HepG2 (cell line): Measurements from ENCODE around the gene USP36. TPM values are rescaled to one million over a fixed set of nuclear protein-coding genes. Genes with fewer than 3 reads are reported as not detected.
A peak's percentile ranks its signal among the peaks of the same experiment; 100 is the strongest.

Source experiments
- ATAC-seq: fragments of 200-7000 bp; cut with Tn5 transposase; 3 replicates; pipeline ENCODE4 v1.9.1; 2020; ENCODE audit warnings: mild to moderate bottlenecking, moderate library complexity
- BruUV-seq: library from RNA; stranded (reverse); fragments of 400-500 nt; replicated peaks from 2 replicates; lab custom pipeline; 2021; lab: Mats Ljungman, UMichigan
- CTCF ChIA-PET: fragments of 300-600 bp; formaldehyde crosslinking; extraction: SDS; loops from one replicate; lab custom pipeline; 2021; ENCODE audit warnings: low total read pairs, inconsistent platforms, low intra/inter-chr PET ratio; lab: Yijun Ruan, JAX
- POLR2A ChIA-PET: fragments of 350-600 bp; sonication (Branson Sonifier 250); formaldehyde crosslinking; loops from one replicate; lab custom pipeline; 2020; ENCODE audit warnings: antibody characterized with exemption, inconsistent platforms; lab: Yijun Ruan, JAX
- DNase-seq: peaks from one replicate; pipeline ENCODE4 v3.0.0-alpha.2; 2015; ENCODE audit warnings: low spot score
- FAIRE-seq: peaks from 3 replicates; lab custom pipeline; 2011; peaks lifted over from hg19 to GRCh38; lab: Jason Lieb, UNC
- H2AFZ ChIP-seq: one replicate; pipeline ENCODE4 v1.6.1; 2011; ENCODE audit warnings: low read length, inconsistent platforms
- H3K27ac ChIP-seq: fragments of 300-600 bp; 3 replicates; pipeline ENCODE4 v1.8.0; 2011; ENCODE audit warnings: mixed run types, mild to moderate bottlenecking, mixed read lengths, low read length, inconsistent platforms; ENCODE audit not compliant: insufficient read depth; ENCODE audit errors: extremely low read length
- H3K27me3 ChIP-seq, 2 experiments: fragments of 200-600 bp in 1 of 2; 2 replicates in 1 of 2; 3 replicates in 1 of 2; pipeline versions ENCODE4 v1.6.0 to v1.8.0; 2011; ENCODE audit warnings: low read length in 2 of 2, mild to moderate bottlenecking in 2 of 2, moderate library complexity in 2 of 2, inconsistent platforms in 1 of 2; ENCODE audit not compliant: insufficient read depth in 2 of 2, control insufficient read depth in 1 of 2
- H3K36me3 ChIP-seq, 2 experiments: fragments of 200-600 bp in 1 of 2; replicated peaks in 1 of 2; 2 replicates in 1 of 2; 3 replicates in 1 of 2; pipeline versions ENCODE4 v1.5.1 to v1.8.0; 2011; ENCODE audit warnings: low read length in 2 of 2, inconsistent platforms in 1 of 2; ENCODE audit not compliant: insufficient read depth in 2 of 2, control insufficient read depth in 1 of 2
- H3K4me1 ChIP-seq: 2 replicates; pipeline ENCODE4 v1.5.1; 2012; ENCODE audit warnings: low read length, inconsistent platforms; ENCODE audit not compliant: insufficient read depth
- H3K4me2 ChIP-seq: 2 replicates; pipeline ENCODE4 v1.6.0; 2011; ENCODE audit warnings: low read depth, low read length, inconsistent platforms
- H3K4me3 ChIP-seq, 3 experiments: fragments of 200-600 bp in 1 of 3; sonication (generic), shearing (Covaris generic) in 1 of 3; replicated peaks in 1 of 3; 2 replicates each; pipeline ENCODE4 v1.5.1; 2011 to 2016; ENCODE audit warnings: low read length in 3 of 3, inconsistent platforms in 2 of 3, low read depth in 2 of 3, mild to moderate bottlenecking in 2 of 3, control low read depth in 1 of 3, mixed read lengths in 1 of 3; ENCODE audit not compliant: insufficient read depth in 1 of 3
- H3K79me2 ChIP-seq: one replicate; pipeline ENCODE4 v1.6.1; 2011; ENCODE audit warnings: low read length, inconsistent platforms; ENCODE audit not compliant: insufficient read depth
- H3K9ac ChIP-seq: 2 replicates; pipeline ENCODE4 v1.6.0; 2011; ENCODE audit warnings: mild to moderate bottlenecking, low read depth, low read length, inconsistent platforms; ENCODE audit not compliant: insufficient read depth
- H3K9me3 ChIP-seq: 2 replicates; pipeline ENCODE4 v1.5.1; 2012; ENCODE audit warnings: mild to moderate bottlenecking, low read length
- H4K20me1 ChIP-seq: 2 replicates; pipeline ENCODE4 v1.6.0; 2011; ENCODE audit warnings: inconsistent platforms, mild to moderate bottlenecking, low read length, moderate library complexity; ENCODE audit not compliant: insufficient read depth
- AGO2 ChIP-seq: fragments of 200-400 bp; formaldehyde crosslinking; optimal IDR thresholded peaks from 2 replicates; pipeline ENCODE3; 2017; ENCODE audit warnings: mild to moderate bottlenecking, low read depth, low read length, moderate library complexity
- DPF2 ChIP-seq: sonication (generic); formaldehyde crosslinking; IDR thresholded peaks from 2 replicates; pipeline ENCODE4 v1.4.0; 2020; ENCODE audit warnings: mild to moderate bottlenecking, low read depth, missing genetic modification reagents, borderline replicate concordance
- TEAD2 ChIP-seq: sonication (generic); formaldehyde crosslinking; IDR thresholded peaks from 2 replicates; pipeline ENCODE4 v1.9.0; 2021; ENCODE audit warnings: missing genetic modification reagents
- ZNF530 ChIP-seq: sonication (generic); formaldehyde crosslinking; IDR thresholded peaks from 2 replicates; pipeline ENCODE4 v1.5.0; 2020; ENCODE audit warnings: low read depth, mild to moderate bottlenecking, missing genetic modification reagents
- WGBS: methylation state at CpG from one replicate; pipeline ENCODE4 v1.1.6; 2017; ENCODE audit warnings: low lambda C conversion rate; 5-methylcytosine and 5-hydroxymethylcytosine counted together
- in situ Hi-C: cut with HindIII; loops from 2 replicates; pipeline ENCODE4 v1.10.0; 2017; ENCODE audit warnings: low pct_unique_long_range_greater_than_20kb; ENCODE audit not compliant: extremely low pct_ligation_motif_present
- intact Hi-C: fragments of 100-400 bp; cut with micrococcal nuclease; formaldehyde crosslinking; loops from one replicate; pipeline ENCODE4 v1.10.0; 2022; ENCODE audit not compliant: unreplicated experiment
- polyA plus RNA-seq, 8 experiments: library from polyadenylated mRNA; depleted of rRNA in 3 of 8; stranded (reverse) in 7 of 8; unstranded in 1 of 8; fragments of >200 nt; fragmentation: Illumina TruSeq in 4 of 8; extraction: Trizol in 4 of 8; gene quantifications; 2 replicates each; pipeline versions ENCODE4 v1.2.1 to v1.2.3, GENCODE V29; 2011 to 2016; ENCODE audit warnings: low read depth in 4 of 8, missing spikeins in 1 of 8, mixed read lengths in 1 of 8; ENCODE audit not compliant: insufficient read depth in 1 of 8
- total RNA-seq, 5 experiments: library from RNA; depleted of rRNA; stranded (reverse); fragments of >200 nt; fragmentation: Illumina TruSeq; extraction: Trizol; gene quantifications; 2 replicates each; pipeline ENCODE4 v1.2.3, GENCODE V29; 2016; ENCODE audit warnings: low read depth in 1 of 5
- TF ChIP-seq, protein P1 (sequence below): sonication (generic); formaldehyde crosslinking; IDR thresholded peaks from 2 replicates; pipeline ENCODE4 v1.9.0; 2021; ENCODE audit warnings: mild to moderate bottlenecking, missing genetic modification reagents

Gene USP36
- total and polyA plus RNA-seq, 2 of the 13 experiments (the other 11 are each of a cell fraction or from before 2014, with no cell fraction given) = 29.6 to 45.9 TPM

DNA sequence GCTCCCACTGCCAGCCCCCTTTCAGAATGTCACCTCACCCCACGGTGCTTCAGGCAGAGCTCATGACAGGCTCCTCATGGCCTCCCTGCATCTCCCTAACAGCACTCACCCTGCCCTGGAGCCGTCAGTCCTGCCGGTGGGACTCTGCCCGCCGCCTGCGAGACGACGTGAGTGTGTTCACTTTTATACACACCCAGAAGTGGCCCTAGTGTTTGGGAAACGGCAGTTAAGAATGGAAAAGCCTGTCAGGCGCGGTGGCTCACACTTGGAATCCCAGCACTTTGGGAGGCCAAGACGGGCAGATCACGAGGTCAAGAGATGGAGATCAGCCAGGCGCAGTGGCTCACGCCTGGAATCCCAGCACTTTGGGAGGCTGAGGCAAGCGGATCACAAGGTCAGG is 46.2 kb downstream of the USP36 start:
- H3K4me3 ChIP-seq = no peak overlapping the region
- peak; percentile 57 for TF ChIP-seq AGO2
- no peak for TF ChIP-seq TEAD2 (CRISPR knock-in tag)
- TF ChIP-seq DPF2 (CRISPR knock-in tag) = no peak
- TF ChIP-seq, all 625 proteins: peak for 1
- CTCF ChIA-PET = no interaction called here
- Histone ChIP-seq H3K36me3 (peaks cover 36 to 50% of the 10 kb centered on the region in 2 experiments), H3K9me3 (no peaks in the 10 kb centered on the region), H3K79me2 (no peaks in the 10 kb centered on the region), H3K27me3 (no peaks in the 10 kb centered on the region), H3K9ac (no peak overlapping the region), H3K27ac (no peak overlapping the region), H4K20me1 (no peaks in the 10 kb centered on the region), H3K4me2 (no peak overlapping the region), H3K4me1 (peaks cover 20% of the 10 kb centered on the region), H2AFZ (no peak overlapping the region)
- 97% methylated on average over 16 of the region's 16 CpGs for WGBS
- ATAC-seq (no peak), DNase-seq (no peak), FAIRE-seq (no peak)
- intact Hi-C loops = loop anchor here (5.0 to 10.0 kb wide), 2 partner anchors 33 to 300 kb away; no protein-coding TSS in a partner anchor
- no TSS peak for BruUV-seq
- in situ Hi-C loops = no loop called here
- POLR2A ChIA-PET = no interaction called here

DNA sequence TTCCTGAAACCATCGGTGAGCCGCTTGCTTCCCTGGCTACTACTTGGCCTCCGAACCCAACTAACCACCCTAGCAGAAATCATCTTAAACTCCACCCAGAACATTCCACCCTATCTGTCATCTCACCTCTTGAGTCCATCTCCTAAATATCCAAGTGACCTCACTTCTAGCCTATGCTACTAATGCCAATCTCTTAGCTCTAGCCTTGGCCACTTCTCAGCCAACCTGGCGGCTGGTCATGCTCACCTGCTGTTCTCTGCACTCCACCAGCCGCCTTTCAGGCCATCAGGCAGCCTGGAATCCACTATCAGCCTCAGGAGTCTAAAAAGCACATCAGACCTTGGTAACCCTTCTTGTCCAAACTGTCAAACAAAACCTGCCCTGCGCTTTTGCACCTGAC is 46.6 kb downstream of the USP36 start:
- Histone ChIP-seq H3K4me1 (peaks cover 20% of the 10 kb centered on the region), H3K4me2 (no peak overlapping the region), H3K27ac (no peak overlapping the region), H3K9me3 (no peaks in the 10 kb centered on the region), H3K9ac (no peak overlapping the region), H3K36me3 (peaks cover 32 to 45% of the 10 kb centered on the region in 2 experiments), H3K27me3 (no peaks in the 10 kb centered on the region), H3K79me2 (no peaks in the 10 kb centered on the region), H3K4me3 (no peak overlapping the region), H4K20me1 (no peaks in the 10 kb centered on the region), H2AFZ (no peak overlapping the region)
- no peak for ATAC-seq
- POLR2A ChIA-PET = no interaction called here
- TF ChIP-seq, protein P1, sequence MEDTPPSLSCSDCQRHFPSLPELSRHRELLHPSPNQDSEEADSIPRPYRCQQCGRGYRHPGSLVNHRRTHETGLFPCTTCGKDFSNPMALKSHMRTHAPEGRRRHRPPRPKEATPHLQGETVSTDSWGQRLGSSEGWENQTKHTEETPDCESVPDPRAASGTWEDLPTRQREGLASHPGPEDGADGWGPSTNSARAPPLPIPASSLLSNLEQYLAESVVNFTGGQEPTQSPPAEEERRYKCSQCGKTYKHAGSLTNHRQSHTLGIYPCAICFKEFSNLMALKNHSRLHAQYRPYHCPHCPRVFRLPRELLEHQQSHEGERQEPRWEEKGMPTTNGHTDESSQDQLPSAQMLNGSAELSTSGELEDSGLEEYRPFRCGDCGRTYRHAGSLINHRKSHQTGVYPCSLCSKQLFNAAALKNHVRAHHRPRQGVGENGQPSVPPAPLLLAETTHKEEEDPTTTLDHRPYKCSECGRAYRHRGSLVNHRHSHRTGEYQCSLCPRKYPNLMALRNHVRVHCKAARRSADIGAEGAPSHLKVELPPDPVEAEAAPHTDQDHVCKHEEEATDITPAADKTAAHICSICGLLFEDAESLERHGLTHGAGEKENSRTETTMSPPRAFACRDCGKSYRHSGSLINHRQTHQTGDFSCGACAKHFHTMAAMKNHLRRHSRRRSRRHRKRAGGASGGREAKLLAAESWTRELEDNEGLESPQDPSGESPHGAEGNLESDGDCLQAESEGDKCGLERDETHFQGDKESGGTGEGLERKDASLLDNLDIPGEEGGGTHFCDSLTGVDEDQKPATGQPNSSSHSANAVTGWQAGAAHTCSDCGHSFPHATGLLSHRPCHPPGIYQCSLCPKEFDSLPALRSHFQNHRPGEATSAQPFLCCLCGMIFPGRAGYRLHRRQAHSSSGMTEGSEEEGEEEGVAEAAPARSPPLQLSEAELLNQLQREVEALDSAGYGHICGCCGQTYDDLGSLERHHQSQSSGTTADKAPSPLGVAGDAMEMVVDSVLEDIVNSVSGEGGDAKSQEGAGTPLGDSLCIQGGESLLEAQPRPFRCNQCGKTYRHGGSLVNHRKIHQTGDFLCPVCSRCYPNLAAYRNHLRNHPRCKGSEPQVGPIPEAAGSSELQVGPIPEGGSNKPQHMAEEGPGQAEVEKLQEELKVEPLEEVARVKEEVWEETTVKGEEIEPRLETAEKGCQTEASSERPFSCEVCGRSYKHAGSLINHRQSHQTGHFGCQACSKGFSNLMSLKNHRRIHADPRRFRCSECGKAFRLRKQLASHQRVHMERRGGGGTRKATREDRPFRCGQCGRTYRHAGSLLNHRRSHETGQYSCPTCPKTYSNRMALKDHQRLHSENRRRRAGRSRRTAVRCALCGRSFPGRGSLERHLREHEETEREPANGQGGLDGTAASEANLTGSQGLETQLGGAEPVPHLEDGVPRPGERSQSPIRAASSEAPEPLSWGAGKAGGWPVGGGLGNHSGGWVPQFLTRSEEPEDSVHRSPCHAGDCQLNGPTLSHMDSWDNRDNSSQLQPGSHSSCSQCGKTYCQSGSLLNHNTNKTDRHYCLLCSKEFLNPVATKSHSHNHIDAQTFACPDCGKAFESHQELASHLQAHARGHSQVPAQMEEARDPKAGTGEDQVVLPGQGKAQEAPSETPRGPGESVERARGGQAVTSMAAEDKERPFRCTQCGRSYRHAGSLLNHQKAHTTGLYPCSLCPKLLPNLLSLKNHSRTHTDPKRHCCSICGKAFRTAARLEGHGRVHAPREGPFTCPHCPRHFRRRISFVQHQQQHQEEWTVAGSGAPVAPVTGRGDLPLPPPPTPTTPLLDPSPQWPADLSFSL = no peak
- no peak for TF ChIP-seq ZNF530
- CTCF ChIA-PET = no interaction called here
- no TSS peak for BruUV-seq
- in situ Hi-C loops = no loop called here
- DNase-seq = no peak
- 96% methylated on average over 6 of the region's 6 CpGs for WGBS
- intact Hi-C loops = loop anchor here (5.0 to 10.0 kb wide), 2 partner anchors 33 to 299 kb away; no protein-coding TSS in a partner anchor
- FAIRE-seq = no peak
